Lower leg skin (tissue), 3 donors: ENCODE results near the gene ACOT12.

Source experiments
- POLR2A ChIP-seq, 2 donors: fragments of 450-650 bp; IDR thresholded peaks; one replicate each; pipeline ENCODE4 v1.6.1; 2016 to 2017; ENCODE audit warnings: antibody characterized with exemption in 2 of 2, mild to moderate bottlenecking in 1 of 2, moderate library complexity in 1 of 2
- TF ChIP-seq, protein P1 (sequence below), 3 donors: fragments of 450-650 bp; IDR thresholded peaks; one replicate each; pipeline ENCODE4 v1.5.1; 2016; ENCODE audit warnings: antibody characterized with exemption in 3 of 3, mild to moderate bottlenecking in 3 of 3, moderate library complexity in 2 of 3

DNA sequence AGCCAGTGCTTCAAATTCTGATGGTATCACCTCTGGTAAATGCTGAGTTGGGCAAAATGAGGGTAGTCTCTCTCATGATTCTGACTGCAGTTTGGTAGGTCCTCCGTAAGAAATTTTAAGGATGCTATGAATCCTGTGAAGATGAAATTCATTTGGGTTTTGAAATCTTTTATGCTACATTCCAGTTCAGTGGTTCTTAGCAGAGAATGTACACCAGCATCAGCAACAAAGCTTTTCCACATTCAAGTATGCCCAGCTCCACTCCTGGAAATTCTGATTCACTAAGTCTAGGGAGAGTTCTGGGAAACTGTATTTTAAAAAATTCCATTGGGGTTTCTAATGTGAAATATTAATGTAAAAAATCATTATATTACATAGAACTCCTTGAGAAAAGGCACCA is 33.6 kb upstream of the ACOT12 start:
- TF ChIP-seq, protein P1, sequence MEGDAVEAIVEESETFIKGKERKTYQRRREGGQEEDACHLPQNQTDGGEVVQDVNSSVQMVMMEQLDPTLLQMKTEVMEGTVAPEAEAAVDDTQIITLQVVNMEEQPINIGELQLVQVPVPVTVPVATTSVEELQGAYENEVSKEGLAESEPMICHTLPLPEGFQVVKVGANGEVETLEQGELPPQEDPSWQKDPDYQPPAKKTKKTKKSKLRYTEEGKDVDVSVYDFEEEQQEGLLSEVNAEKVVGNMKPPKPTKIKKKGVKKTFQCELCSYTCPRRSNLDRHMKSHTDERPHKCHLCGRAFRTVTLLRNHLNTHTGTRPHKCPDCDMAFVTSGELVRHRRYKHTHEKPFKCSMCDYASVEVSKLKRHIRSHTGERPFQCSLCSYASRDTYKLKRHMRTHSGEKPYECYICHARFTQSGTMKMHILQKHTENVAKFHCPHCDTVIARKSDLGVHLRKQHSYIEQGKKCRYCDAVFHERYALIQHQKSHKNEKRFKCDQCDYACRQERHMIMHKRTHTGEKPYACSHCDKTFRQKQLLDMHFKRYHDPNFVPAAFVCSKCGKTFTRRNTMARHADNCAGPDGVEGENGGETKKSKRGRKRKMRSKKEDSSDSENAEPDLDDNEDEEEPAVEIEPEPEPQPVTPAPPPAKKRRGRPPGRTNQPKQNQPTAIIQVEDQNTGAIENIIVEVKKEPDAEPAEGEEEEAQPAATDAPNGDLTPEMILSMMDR (IDR thresholded peaks at IDR 0.05): no peak
- TF ChIP-seq POLR2A (IDR thresholded peaks at IDR 0.05): no peak
